Measurements from ENCODE around the gene PEPD.

The PEPD gene

GRCh38 chr19:33395561-33396550, 125.7 kb downstream of the PEPD start:
- no peak for DNase-seq (ENCODE audit: low read depth)

GRCh38 chr19:33394723-33395560, 126.6 kb downstream of the PEPD start:
- DNase-seq (ENCODE audit: low read depth): no peak

GRCh38 chr19:33394006-33394722, 127.4 kb downstream of the PEPD start:
- no peak for DNase-seq (ENCODE audit: low read depth)

GRCh38 chr19:33393286-33394005, 128.1 kb downstream of the PEPD start:
- no peak for DNase-seq (ENCODE audit: low read depth)

GRCh38 chr19:33392341-33393285, 129.0 kb downstream of the PEPD start:
- no peak for DNase-seq (ENCODE audit: low read depth)

GRCh38 chr19:33391631-33392249, 129.9 kb downstream of the PEPD start:
- no peak for DNase-seq (ENCODE audit: low read depth)

GRCh38 chr19:33390908-33391630, 130.5 kb downstream of the PEPD start:
- DNase-seq (ENCODE audit: low read depth): no peak

GRCh38 chr19:33390101-33390907, 131.3 kb downstream of the PEPD start:
- DNase-seq (ENCODE audit: low read depth): no peak

GRCh38 chr19:33389421-33390100, 132.0 kb downstream of the PEPD start:
- DNase-seq (ENCODE audit: low read depth): no peak

GRCh38 chr19:33388725-33389420, 132.7 kb downstream of the PEPD start:
- no peak for DNase-seq (ENCODE audit: low read depth)

- no peak for DNase-seq (ENCODE audit: low read depth)
Measured at GRCh38 chr19:33388231-33388724, 133.3 kb downstream of the PEPD start.

GRCh38 chr19:33387351-33388230, 134.0 kb downstream of the PEPD start:
- no peak for DNase-seq (ENCODE audit: low read depth)

GRCh38 chr19:33386361-33386858, 135.2 kb downstream of the PEPD start:
- DNase-seq (ENCODE audit: low read depth): no peak

- DNase-seq (ENCODE audit: low read depth): no peak
Measured at GRCh38 chr19:33385956-33386355, 135.6 kb downstream of the PEPD start.

GRCh38 chr19:33384983-33385382, 136.6 kb downstream of the PEPD start:
- DNase-seq (ENCODE audit: low read depth): no peak

All from stimulated activated CD8-positive, alpha-beta memory T cell treated with anti-CD3 and anti-CD28 coated beads, Interleukin-15, amount 100 ng/mL, for 1 hour (primary cell).